Transverse colon (tissue), 4 donors: ENCODE measurements around the gene LCLAT1. TPM values are rescaled to one million over a fixed set of nuclear protein-coding genes. Genes with fewer than 3 reads are reported as not detected.

Experiments used
- DNase-seq: peaks from one replicate; pipeline ENCODE4 v3.0.0-alpha.2; 2019
- H3K27ac ChIP-seq, 4 donors: fragments of 200-600 bp; sonication (generic); 2 replicates each; pipeline ENCODE4 v1.5.1; 2016 to 2018; ENCODE audit warnings: inconsistent platforms in 4 of 4
- H3K27me3 ChIP-seq: fragments of 200-600 bp; sonication (generic); 2 replicates; pipeline ENCODE4 v1.5.1; 2017; ENCODE audit warnings: inconsistent platforms
- H3K36me3 ChIP-seq, 4 donors: fragments of 200-600 bp; sonication (generic); 2 replicates each; pipeline ENCODE4 v1.5.1; 2017 to 2019; ENCODE audit warnings: inconsistent platforms in 4 of 4
- H3K4me1 ChIP-seq, 4 donors: fragments of 200-600 bp; sonication (generic); 2 replicates each; pipeline ENCODE4 v1.5.1; 2017 to 2020; ENCODE audit warnings: inconsistent platforms in 4 of 4
- H3K4me3 ChIP-seq, 4 donors: fragments of 200-600 bp; sonication (generic); 1 replicate in 1 of 4; 2 replicates in 3 of 4; pipeline versions ENCODE4 v1.5.1 to v1.6.1; 2017 to 2019; ENCODE audit warnings: inconsistent platforms in 4 of 4
- H3K9me3 ChIP-seq, 2 donors: fragments of 200-600 bp; sonication (generic); 2 replicates each; pipeline ENCODE4 v1.5.1; 2017 to 2019; ENCODE audit warnings: inconsistent platforms in 2 of 2
- CTCF ChIP-seq, 5 experiments: fragments of 200-600 bp in 3 of 5; fragments of 450-650 bp in 2 of 5; sonication (generic) in 3 of 5; IDR thresholded peaks; 1 replicate in 2 of 5; 2 replicates in 3 of 5; pipeline ENCODE4 v1.5.1; 2016 to 2017; ENCODE audit warnings: antibody characterized with exemption in 5 of 5, inconsistent platforms in 3 of 5, mild to moderate bottlenecking in 2 of 5, moderate library complexity in 1 of 5
- EP300 ChIP-seq: sonication (generic); formaldehyde crosslinking; IDR thresholded peaks from one replicate; pipeline ENCODE4 v1.6.1; 2017; ENCODE audit warnings: antibody characterized with exemption, low read depth
- POLR2A ChIP-seq: fragments of 450-650 bp; IDR thresholded peaks from one replicate; pipeline ENCODE4 v1.6.1; 2016; ENCODE audit warnings: antibody characterized with exemption, mild to moderate bottlenecking, moderate library complexity
- POLR2AphosphoS5 ChIP-seq, 3 donors: sonication (generic); formaldehyde crosslinking; IDR thresholded peaks; one replicate each; pipeline ENCODE4 v1.6.1; 2016; ENCODE audit warnings: antibody characterized with exemption in 3 of 3
- WGBS, 2 donors: methylation state at CpG; one replicate each; pipeline ENCODE4 v1.1.5; 2018; ENCODE audit warnings: low coverage in 1 of 2; 5-methylcytosine and 5-hydroxymethylcytosine counted together
- in situ Hi-C, 4 donors: fragments of 200-750 bp; cut with MboI; loops; one replicate each; pipeline versions ENCODE4 v1.15.0 to v1.15.1; 2017; ENCODE audit warnings: low sequenced_read_pairs in 3 of 4, low pct_ligation_motif_present in 1 of 4, low pct_unique_long_range_greater_than_20kb in 1 of 4
- intact Hi-C: fragments of 100-400 bp; cut with DNase I; formaldehyde crosslinking; loops from one replicate; pipeline ENCODE4 v1.15.1; 2023; ENCODE audit warnings: low total_unique reads
- total RNA-seq, 4 donors: library from RNA; depleted of rRNA; stranded (reverse); fragments of >200 nt; gene quantifications; one replicate each; pipeline ENCODE4 v1.1.0, GENCODE V29; 2016

The LCLAT1 gene
- total RNA-seq, 4 donors from 2014 or later: 10.9 to 26.5 (median 16.6) TPM

GRCh38 chr2:30514134-30514847 lies 67.2 kb downstream of the LCLAT1 start:
- 51 to 54% methylated on average over 2 of the region's 2 CpGs for WGBS, 2 donors
- Histone ChIP-seq H3K4me1 (peaks cover 0 to 35% (median 2%) of the 10 kb centered on the region in 4 donors), H3K36me3 (peaks cover 0 to under 1% (median 0%) of the 10 kb centered on the region in 4 donors), H3K9me3 (peaks cover 4% of the 10 kb centered on the region in 2 donors), H3K27me3 (no peaks in the 10 kb centered on the region), H3K4me3 (no peak overlapping the region), H3K27ac (no peak overlapping the region)
- no peak for TF ChIP-seq POLR2A
- TF ChIP-seq POLR2AphosphoS5 (IDR thresholded peaks at IDR 0.05): no peak
- TF ChIP-seq EP300: no peak
- no peak for TF ChIP-seq CTCF (IDR thresholded peaks at IDR 0.05)
- intact Hi-C loops: no loop called here
- no peak for DNase-seq
- in situ Hi-C loops: no loop called here

DNA sequence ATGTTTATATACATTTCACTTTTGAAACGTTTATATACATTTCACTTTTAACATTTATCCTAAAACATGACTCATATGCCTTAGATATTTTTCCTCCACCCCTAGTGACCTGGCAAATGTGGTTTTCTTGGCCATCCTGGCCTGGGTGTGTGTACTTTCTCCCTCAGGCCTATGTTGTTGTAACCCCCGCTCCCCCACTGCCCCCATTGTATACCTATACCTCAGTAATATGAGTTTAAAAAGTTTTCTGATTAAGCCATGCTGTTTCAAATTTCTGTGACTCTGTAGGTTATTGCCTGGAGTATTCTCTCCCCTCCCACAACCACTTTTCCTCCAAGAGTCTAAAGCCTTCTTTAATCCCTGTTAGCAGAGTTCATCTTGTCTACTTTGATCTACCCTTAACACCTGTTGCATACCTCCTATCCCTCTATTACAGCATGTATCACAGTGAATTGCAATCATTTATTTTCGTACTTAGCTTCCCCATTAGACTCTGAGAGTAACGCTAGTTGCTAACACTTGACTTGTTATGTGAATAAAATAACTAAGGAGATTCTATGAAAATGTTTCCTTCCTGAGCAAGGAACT lies 67.9 kb downstream of the LCLAT1 start:
- intact Hi-C loops (no loop called here), in situ Hi-C loops (no loop called here)
- Histone ChIP-seq H3K9me3 (peaks cover 6% of the 10 kb centered on the region in 2 donors), H3K27me3 (no peaks in the 10 kb centered on the region), H3K36me3 (peaks cover 0 to 7% (median 0%) of the 10 kb centered on the region in 4 donors), H3K27ac (no peak overlapping the region), H3K4me3 (no peak overlapping the region), H3K4me1 (peaks cover 0 to 33% (median 2%) of the 10 kb centered on the region in 4 donors)
- TF ChIP-seq POLR2AphosphoS5 (IDR thresholded peaks at IDR 0.05) (no peak), CTCF (IDR thresholded peaks at IDR 0.05) (no peak), POLR2A (no peak), EP300 (no peak)
- 75 to 77% methylated on average over 4 of the region's 4 CpGs for WGBS, 2 donors
- no peak for DNase-seq

GRCh38 chr2:30516166-30516565 lies 69.1 kb downstream of the LCLAT1 start:
- intact Hi-C loops (no loop called here), in situ Hi-C loops (no loop called here)
- Histone ChIP-seq H3K9me3 (peaks cover 6% of the 10 kb centered on the region in 2 donors), H3K4me3 (no peak overlapping the region), H3K27ac (no peak overlapping the region), H3K4me1 (peaks cover 0 to 21% (median 2%) of the 10 kb centered on the region in 4 donors), H3K36me3 (peaks cover 0 to 9% (median 0%) of the 10 kb centered on the region in 4 donors), H3K27me3 (no peaks in the 10 kb centered on the region)
- WGBS, 2 donors: 90 to 96% methylated on average over 14 to 18 of the region's 18 CpGs
- no peak for DNase-seq
- TF ChIP-seq POLR2AphosphoS5 (IDR thresholded peaks at IDR 0.05) (no peak), POLR2A (no peak)

DNA sequence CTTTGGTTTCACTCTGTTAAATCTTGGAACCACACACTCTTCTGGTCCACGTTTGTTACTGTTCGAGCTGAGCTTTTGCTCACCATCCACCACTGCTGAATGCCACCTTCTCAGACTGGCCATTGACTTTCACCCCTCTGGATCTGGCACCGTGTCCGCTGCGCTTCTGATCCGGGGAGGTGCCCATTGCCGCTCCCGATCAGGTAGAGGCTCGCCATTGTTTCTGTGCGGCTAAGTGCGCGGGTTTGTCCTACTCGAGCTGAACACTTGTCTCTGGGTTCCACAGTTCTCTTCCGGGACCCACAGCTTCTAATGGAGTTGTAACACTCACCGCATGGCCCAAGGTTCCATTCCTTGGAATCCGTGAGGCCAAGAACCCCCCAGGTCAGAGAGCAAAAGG lies 72.8 kb downstream of the LCLAT1 start:
- no peak for TF ChIP-seq POLR2A
- no peak for TF ChIP-seq CTCF (IDR thresholded peaks at IDR 0.05)
- no peak for TF ChIP-seq POLR2AphosphoS5 (IDR thresholded peaks at IDR 0.05)
- TF ChIP-seq EP300: no peak
- H3K36me3 ChIP-seq: peaks cover 0 to 9% (median 0%) of the 10 kb centered on the region in 4 donors
- H3K27me3 ChIP-seq: no peaks in the 10 kb centered on the region
- H3K9me3 ChIP-seq: peaks cover 6% of the 10 kb centered on the region in 2 donors
- DNase-seq: no peak
- H3K4me1 ChIP-seq: peaks cover 0 to 4% (median 0%) of the 10 kb centered on the region in 4 donors
- no peak overlapping the region for H3K27ac ChIP-seq
- intact Hi-C loops: no loop called here
- 95 to 98% methylated on average over 8 to 16 of the region's 16 CpGs for WGBS, 2 donors
- H3K4me3 ChIP-seq: no peak overlapping the region
- in situ Hi-C loops: no loop called here
